ENCODE data around the gene LEPR.

The LEPR gene

DNA sequence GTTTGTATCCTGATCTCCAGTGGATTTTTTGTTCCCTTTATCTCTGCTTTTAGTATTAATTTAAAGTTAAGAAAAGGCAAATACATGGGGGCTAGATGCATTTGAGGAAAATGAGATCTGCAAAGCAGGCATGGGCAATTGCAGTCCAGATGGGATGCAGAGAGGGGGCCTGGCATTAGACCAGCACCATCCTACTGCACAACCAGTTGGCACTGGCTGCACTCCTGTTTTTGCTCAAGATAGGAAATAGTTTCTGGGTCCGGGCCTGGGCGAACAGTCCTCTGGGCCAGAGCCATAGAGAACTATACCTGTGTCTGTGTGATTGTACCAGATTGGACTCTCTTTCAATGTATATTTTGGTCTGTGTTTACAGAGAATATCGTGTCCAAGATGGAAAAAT lies 34.0 kb upstream of the LEPR start:
- Histone ChIP-seq H3K27ac (ENCODE audit: low read depth, low read length, poor library complexity, severe bottlenecking) (no peak overlapping the region), H3K4me3 (ENCODE audit: low read depth, low read length, poor library complexity, severe bottlenecking) (no peak overlapping the region), H3K4me2 (ENCODE audit: low read length) (no peak overlapping the region), H3K4me1 (ENCODE audit: insufficient read depth, low read length, severe bottlenecking) (no peaks in the 10 kb centered on the region), H3K9ac (ENCODE audit: low read length) (no peak overlapping the region), H3K9me2 (ENCODE audit: low read depth, low read length) (no peaks in the 10 kb centered on the region), H3F3A (ENCODE audit: insufficient read depth, low read length) (no peaks in the 10 kb centered on the region), H3K79me2 (ENCODE audit: insufficient read depth, low read length) (no peaks in the 10 kb centered on the region), H3K9me3 (ENCODE audit: low read length) (0 out of 2 replicates have a peak, but pooled peaks cover 2% of the 10 kb centered on the region), H3K36me3 (ENCODE audit: insufficient read depth, low read length) (peaks cover 10% of the 10 kb centered on the region; the same call in 1 of the 2 replicates), H4K20me1 (ENCODE audit: insufficient read depth, low read length) (no peaks in the 10 kb centered on the region), H3K27me3 (ENCODE audit: insufficient read depth, low read length) (no peaks in the 10 kb centered on the region), H2AFZ (ENCODE audit: low read length) (no peak overlapping the region)
- TF ChIP-seq, protein P1, sequence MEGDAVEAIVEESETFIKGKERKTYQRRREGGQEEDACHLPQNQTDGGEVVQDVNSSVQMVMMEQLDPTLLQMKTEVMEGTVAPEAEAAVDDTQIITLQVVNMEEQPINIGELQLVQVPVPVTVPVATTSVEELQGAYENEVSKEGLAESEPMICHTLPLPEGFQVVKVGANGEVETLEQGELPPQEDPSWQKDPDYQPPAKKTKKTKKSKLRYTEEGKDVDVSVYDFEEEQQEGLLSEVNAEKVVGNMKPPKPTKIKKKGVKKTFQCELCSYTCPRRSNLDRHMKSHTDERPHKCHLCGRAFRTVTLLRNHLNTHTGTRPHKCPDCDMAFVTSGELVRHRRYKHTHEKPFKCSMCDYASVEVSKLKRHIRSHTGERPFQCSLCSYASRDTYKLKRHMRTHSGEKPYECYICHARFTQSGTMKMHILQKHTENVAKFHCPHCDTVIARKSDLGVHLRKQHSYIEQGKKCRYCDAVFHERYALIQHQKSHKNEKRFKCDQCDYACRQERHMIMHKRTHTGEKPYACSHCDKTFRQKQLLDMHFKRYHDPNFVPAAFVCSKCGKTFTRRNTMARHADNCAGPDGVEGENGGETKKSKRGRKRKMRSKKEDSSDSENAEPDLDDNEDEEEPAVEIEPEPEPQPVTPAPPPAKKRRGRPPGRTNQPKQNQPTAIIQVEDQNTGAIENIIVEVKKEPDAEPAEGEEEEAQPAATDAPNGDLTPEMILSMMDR (IDR thresholded peaks at IDR 0.05; ENCODE audit: low read length): no peak
- no peak for TF ChIP-seq EZH2 (IDR thresholded peaks at IDR 0.05; ENCODE audit: borderline replicate concordance, low read length)

DNA sequence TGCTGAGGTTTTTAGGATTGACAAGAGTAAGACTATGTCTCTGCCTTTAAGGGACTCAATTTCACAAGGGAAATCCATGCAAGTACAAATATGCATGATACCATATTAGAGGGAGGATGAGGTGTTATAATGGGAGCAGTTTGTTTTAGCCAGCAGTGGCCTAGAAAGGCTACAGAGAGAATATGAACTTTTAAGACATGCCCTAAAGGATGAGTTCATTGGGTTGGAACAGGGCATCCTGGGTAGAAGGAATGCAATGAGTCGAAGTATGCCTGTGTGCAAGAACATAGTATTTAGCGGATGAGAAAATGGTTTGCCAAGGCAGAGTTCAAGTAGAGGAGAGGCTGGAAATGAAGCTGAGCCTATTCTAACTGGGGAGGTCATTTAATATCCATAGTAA lies 32.6 kb upstream of the LEPR start:
- Histone ChIP-seq H3K9me3 (ENCODE audit: low read length) (0 out of 2 replicates have a peak, but pooled peaks cover 2% of the 10 kb centered on the region), H3K79me2 (ENCODE audit: insufficient read depth, low read length) (no peaks in the 10 kb centered on the region), H3K27me3 (ENCODE audit: insufficient read depth, low read length) (no peaks in the 10 kb centered on the region), H2AFZ (ENCODE audit: low read length) (no peak overlapping the region), H3K27ac (ENCODE audit: low read depth, low read length, poor library complexity, severe bottlenecking) (no peak overlapping the region), H3K9me2 (ENCODE audit: low read depth, low read length) (no peaks in the 10 kb centered on the region), H3K4me3 (ENCODE audit: low read depth, low read length, poor library complexity, severe bottlenecking) (no peak overlapping the region), H3K4me1 (ENCODE audit: insufficient read depth, low read length, severe bottlenecking) (no peaks in the 10 kb centered on the region), H4K20me1 (ENCODE audit: insufficient read depth, low read length) (no peaks in the 10 kb centered on the region), H3K9ac (ENCODE audit: low read length) (no peak overlapping the region), H3F3A (ENCODE audit: insufficient read depth, low read length) (no peaks in the 10 kb centered on the region), H3K36me3 (ENCODE audit: insufficient read depth, low read length) (peaks cover 10% of the 10 kb centered on the region; the same call in 1 of the 2 replicates), H3K4me2 (ENCODE audit: low read length) (no peak overlapping the region)
- no peak for TF ChIP-seq EZH2 (IDR thresholded peaks at IDR 0.05; ENCODE audit: borderline replicate concordance, low read length)
- TF ChIP-seq, protein P1 (IDR thresholded peaks at IDR 0.05; ENCODE audit: low read length): no peak

DNA sequence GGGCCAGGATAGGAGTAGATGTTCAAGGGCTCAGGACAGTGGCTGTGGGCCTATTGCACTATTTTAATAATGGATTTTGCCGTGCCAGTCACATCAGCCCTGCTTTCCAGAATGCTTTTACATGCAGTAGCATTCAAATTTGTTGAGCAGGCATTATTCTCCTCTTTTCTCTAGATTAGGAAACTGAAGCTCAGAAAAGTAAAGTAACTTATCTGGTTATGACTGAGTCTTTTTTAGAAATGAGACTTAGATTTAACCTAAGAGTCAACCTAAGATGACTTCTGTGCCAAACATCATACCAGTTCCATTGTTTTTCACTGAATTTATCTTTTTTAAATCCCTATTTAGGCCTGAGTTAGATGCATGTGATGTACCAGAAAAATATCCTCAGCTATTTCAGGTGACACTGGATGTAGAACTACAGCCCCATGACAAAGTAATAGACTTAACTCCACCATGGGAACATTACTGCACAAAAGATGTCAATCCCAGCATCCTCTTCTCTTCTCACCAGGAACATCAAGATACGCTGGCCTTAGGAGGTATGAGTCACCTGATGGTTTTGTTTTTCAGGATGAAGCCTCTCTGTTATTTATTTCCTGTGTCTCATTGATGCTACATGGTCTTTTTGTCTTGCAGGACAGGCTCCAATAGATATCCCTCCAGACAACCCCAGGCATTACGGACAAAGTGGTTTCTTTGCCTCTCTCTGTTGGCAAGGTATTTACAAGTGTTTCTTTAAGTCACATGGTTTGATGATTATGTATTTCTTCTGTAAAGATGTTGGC lies 31.4 kb upstream of the LEPR start:
- no peak overlapping the region for H3K9ac ChIP-seq (ENCODE audit: low read length)
- H3K36me3 ChIP-seq (ENCODE audit: insufficient read depth, low read length): peaks cover 8% of the 10 kb centered on the region; the same call in 1 of the 2 replicates
- no peaks in the 10 kb centered on the region for H4K20me1 ChIP-seq (ENCODE audit: insufficient read depth, low read length)
- H3K4me3 ChIP-seq (ENCODE audit: low read depth, low read length, poor library complexity, severe bottlenecking): no peak overlapping the region
- no peaks in the 10 kb centered on the region for H3K4me1 ChIP-seq (ENCODE audit: insufficient read depth, low read length, severe bottlenecking)
- no peaks in the 10 kb centered on the region for H3K9me2 ChIP-seq (ENCODE audit: low read depth, low read length)
- no peak overlapping the region for H3K27ac ChIP-seq (ENCODE audit: low read depth, low read length, poor library complexity, severe bottlenecking)
- no peak overlapping the region for H2AFZ ChIP-seq (ENCODE audit: low read length)
- H3K4me2 ChIP-seq (ENCODE audit: low read length): no peak overlapping the region
- no peaks in the 10 kb centered on the region for H3K27me3 ChIP-seq (ENCODE audit: insufficient read depth, low read length)
- TF ChIP-seq EZH2 (IDR thresholded peaks at IDR 0.05; ENCODE audit: borderline replicate concordance, low read length): no peak
- TF ChIP-seq, protein P1 (IDR thresholded peaks at IDR 0.05; ENCODE audit: low read length): no peak
- no peaks in the 10 kb centered on the region for H3K9me3 ChIP-seq (ENCODE audit: low read length)
- H3F3A ChIP-seq (ENCODE audit: insufficient read depth, low read length): no peaks in the 10 kb centered on the region
- no peaks in the 10 kb centered on the region for H3K79me2 ChIP-seq (ENCODE audit: insufficient read depth, low read length)
